HCT116 (cell line): ENCODE measurements around the gene RPS6KA2.

Experiments
- CTCF ChIP-seq, 3 experiments: fragments of 200-600 bp in 1 of 3; sonication (generic) in 1 of 3; IDR thresholded peaks in 2 of 3; conservative IDR thresholded peaks in 1 of 3; 2 replicates each; pipeline ENCODE4 v1.5.1; 2012 to 2017; ENCODE audit warnings: low read depth in 2 of 3, low read length in 2 of 3, antibody characterized with exemption in 1 of 3, borderline replicate concordance in 1 of 3, control low read depth in 1 of 3, mild to moderate bottlenecking in 1 of 3, mixed read lengths in 1 of 3, mixed run types in 1 of 3, moderate library complexity in 1 of 3; ENCODE audit not compliant: insufficient read depth in 1 of 3
- EGR1 ChIP-seq: IDR thresholded peaks from 2 replicates; pipeline ENCODE4 v1.6.1; 2012; ENCODE audit warnings: low read depth
- EZH2 ChIP-seq: fragments of 200-600 bp; sonication (generic); IDR thresholded peaks from 2 replicates; pipeline ENCODE4 v1.6.1; 2017; ENCODE audit warnings: antibody characterized with exemption, mixed run types
- JUND ChIP-seq: IDR thresholded peaks from 2 replicates; pipeline ENCODE4 v1.6.1; 2012
- MAX ChIP-seq: IDR thresholded peaks from 2 replicates; pipeline ENCODE4 v1.6.1; 2012
- POLR2A ChIP-seq: IDR thresholded peaks from 2 replicates; pipeline ENCODE4 v1.7.0; 2011; ENCODE audit warnings: borderline replicate concordance; ENCODE audit not compliant: insufficient read depth, insufficient read length; ENCODE audit errors: extremely low read depth
- POLR2AphosphoS5 ChIP-seq: IDR thresholded peaks from 2 replicates; pipeline ENCODE4 v1.6.1; 2011; ENCODE audit warnings: mild to moderate bottlenecking, low read depth, low read length, moderate library complexity
- RAD21 ChIP-seq: IDR thresholded peaks from 2 replicates; pipeline ENCODE4 v1.6.1; 2012; ENCODE audit warnings: low read depth, mild to moderate bottlenecking
- REST ChIP-seq: IDR thresholded peaks from 2 replicates; pipeline ENCODE4 v1.6.1; 2012; ENCODE audit warnings: low read depth
- SIN3A ChIP-seq: IDR thresholded peaks from 2 replicates; pipeline ENCODE4 v1.6.1; 2012; ENCODE audit warnings: low read depth
- SP1 ChIP-seq: IDR thresholded peaks from 2 replicates; pipeline ENCODE4 v1.6.1; 2012; ENCODE audit warnings: low read depth
- TCF7L2 ChIP-seq: IDR thresholded peaks from 2 replicates; pipeline ENCODE4 v1.7.0; 2011; ENCODE audit warnings: borderline replicate concordance, inconsistent platforms; ENCODE audit not compliant: insufficient read depth, insufficient read length; ENCODE audit errors: extremely low read depth
- YY1 ChIP-seq: IDR thresholded peaks from 2 replicates; pipeline ENCODE4 v1.6.1; 2011; ENCODE audit warnings: low read length, low read depth, moderate library complexity, mild to moderate bottlenecking; ENCODE audit not compliant: insufficient replicate concordance; ENCODE audit errors: extremely low read depth
- ZBTB33 ChIP-seq: IDR thresholded peaks from 2 replicates; pipeline ENCODE4 v1.6.1; 2011; ENCODE audit warnings: mild to moderate bottlenecking, low read length, moderate library complexity; ENCODE audit not compliant: insufficient replicate concordance; ENCODE audit errors: extremely low read depth

- TF ChIP-seq CTCF (IDR thresholded peaks at IDR 0.05 in 2 of 3, conservative IDR thresholded peaks at IDR 0.05 in 1 of 3; ENCODE audit: borderline replicate concordance in 1 of 3, insufficient read depth in 1 of 3, low read depth in 2 of 3, low read length in 2 of 3) (no peak), MAX (no peak), RAD21 (no peak), POLR2A (no peak), ZBTB33 (no peak), EZH2 (no peak), REST (no peak), POLR2AphosphoS5 (no peak), JUND (no peak), YY1 (no peak), TCF7L2 (no peak), EGR1 (no peak), SP1 (no peak), SIN3A (no peak)
Observed at GRCh38 chr6:166405386-166405785, 221.7 kb downstream of the RPS6KA2 start.
